GM19238 (cell line): ENCODE data around the gene ADIPOR2.
A peak's percentile ranks its signal among the peaks of the same experiment; 100 is the strongest.

Source experiments
- DNase-seq: peaks from one replicate; pipeline ENCODE4 v3.0.0; 2011; ENCODE audit warnings: low spot score; ENCODE audit not compliant: insufficient read length

ADIPOR2 gene

DNA sequence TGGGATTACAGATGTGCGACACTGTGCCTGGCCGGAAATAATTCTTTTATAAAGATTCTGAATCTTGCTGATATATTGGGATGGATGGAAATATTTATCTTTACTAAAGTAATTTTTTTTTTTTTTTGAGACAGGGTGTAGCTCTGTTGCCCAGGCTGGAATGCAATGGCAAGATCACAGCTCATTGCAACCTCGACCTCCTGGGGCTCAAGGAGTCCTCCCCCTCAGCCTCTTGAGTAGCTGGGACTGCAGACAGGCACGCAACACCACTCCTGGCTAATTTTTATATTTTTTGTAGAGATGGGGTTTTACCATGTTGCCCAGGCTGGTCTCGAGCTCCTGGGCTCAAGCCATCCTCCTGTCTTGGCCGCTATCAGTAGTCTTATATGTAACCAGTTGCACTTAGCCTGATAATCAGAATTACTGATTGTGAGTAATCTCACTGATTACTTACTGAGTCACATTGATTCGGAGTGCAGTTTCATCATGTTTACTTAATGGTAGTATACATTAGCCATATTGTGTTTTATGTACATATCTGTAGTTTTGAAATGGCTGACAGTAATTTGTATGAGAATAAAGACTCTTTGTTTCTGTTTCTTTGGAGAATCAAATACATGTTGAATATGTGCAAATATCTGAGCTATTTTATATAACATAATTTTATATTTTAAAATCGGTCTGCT, 79.1 kb downstream of the ADIPOR2 start:
- DNase-seq: no peak

- no peak for DNase-seq
These were observed 83.2 kb downstream of the ADIPOR2 start for GRCh38 chr12:1773937-1774655.

GRCh38 chr12:1776170-1776921, 85.5 kb downstream of the ADIPOR2 start:
- DNase-seq: no peak

DNA sequence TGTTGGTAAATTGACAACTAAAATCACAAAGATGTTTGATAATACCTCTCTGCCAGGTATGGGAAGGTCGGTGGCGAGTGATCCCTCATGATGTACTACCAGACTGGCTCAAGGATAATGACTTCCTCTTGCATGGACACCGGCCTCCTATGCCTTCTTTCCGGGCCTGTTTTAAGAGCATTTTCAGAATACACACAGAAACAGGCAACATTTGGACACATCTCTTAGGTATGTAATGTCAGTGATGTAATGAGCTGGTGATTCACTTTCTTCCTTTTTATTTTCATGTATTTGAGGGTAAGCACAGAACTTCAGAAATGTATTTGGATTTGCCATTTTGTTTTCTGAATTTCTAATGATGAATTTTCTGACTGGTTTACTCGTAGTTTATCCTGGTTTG, 86.9 kb downstream of the ADIPOR2 start:
- no peak for DNase-seq

DNA sequence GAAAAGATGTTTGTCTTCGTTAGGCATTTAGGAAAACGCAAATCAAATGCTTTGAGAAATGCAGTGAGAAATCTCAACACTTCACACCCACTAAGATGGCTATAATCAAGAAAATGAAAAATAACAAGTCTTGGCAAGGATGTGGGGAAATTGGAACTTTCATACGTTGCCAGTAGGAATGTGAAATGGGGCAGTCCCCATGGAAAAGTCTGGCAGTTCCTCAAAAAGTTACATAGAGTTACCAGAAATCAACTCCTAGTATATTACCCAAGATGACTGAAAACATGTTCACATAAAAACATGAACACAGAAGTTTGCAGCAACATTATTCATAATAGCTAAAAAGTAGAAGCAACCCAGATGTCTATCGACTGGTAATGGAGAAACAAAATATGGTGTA, 88.0 kb downstream of the ADIPOR2 start:
- no peak for DNase-seq

GRCh38 chr12:1779783-1780182, 88.9 kb downstream of the ADIPOR2 start:
- DNase-seq: no peak

DNA sequence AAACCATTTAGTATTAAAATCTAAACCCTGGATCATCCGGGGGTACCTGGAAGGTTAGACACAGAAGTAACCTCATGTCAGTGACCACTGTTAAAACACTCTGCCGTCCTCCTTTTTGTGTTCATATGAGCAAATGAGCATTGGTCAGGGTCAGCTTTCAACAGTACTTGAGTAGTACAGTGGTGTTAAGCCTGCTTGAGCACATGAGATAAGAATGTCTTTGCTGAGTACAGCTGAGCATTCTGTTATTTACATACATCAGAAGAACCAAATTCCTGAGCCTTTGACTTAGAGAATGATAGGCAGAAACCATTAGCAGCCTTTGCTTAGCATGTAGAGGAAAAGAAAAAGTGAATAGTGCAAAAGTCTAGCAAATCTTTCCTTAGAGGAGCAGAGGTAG, 90.9 kb downstream of the ADIPOR2 start:
- DNase-seq: no peak

- no peak for DNase-seq
These were observed 91.3 kb downstream of the ADIPOR2 start for GRCh38 chr12:1782215-1782614.

DNA sequence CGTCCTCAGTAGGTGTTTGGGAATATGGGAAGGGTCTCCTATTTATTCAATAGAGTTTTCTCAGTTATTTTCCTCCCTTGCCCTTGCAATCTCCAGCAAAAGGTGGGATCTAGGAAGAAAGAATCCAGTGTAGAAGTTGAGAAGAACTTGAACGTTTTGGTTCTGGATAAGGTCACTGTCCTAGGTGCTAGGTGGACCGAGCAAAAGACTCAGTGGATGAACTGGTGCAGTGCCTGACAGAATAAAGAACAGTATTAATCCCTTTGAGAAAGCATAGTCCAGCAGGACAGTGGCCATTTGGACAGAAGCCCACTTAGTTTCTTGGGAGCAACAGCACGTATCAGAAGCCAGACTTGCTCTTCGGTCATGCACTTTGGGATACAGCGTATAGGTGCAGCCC, 96.8 kb downstream of the ADIPOR2 start:
- no peak for DNase-seq

DNA sequence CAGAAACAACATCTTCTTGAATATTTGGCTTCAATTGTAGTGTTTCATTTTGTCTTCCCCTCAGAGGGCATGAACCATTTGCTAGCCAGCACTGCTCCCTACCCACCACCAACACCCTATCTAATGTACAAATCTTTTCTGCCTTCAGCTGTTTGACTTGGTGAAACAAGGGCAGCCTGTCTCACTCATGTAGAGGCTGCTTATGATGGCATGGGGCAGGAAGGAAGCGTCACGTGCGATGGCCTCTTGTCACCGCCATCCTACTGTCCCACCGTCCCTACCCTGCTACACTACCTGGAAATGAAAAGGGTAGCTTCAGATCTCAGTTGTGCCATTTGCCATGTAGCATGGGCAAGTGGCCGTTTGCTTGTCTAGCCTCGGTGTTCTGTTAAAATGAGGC, 99.6 kb downstream of the ADIPOR2 start:
- no peak for DNase-seq

DNA sequence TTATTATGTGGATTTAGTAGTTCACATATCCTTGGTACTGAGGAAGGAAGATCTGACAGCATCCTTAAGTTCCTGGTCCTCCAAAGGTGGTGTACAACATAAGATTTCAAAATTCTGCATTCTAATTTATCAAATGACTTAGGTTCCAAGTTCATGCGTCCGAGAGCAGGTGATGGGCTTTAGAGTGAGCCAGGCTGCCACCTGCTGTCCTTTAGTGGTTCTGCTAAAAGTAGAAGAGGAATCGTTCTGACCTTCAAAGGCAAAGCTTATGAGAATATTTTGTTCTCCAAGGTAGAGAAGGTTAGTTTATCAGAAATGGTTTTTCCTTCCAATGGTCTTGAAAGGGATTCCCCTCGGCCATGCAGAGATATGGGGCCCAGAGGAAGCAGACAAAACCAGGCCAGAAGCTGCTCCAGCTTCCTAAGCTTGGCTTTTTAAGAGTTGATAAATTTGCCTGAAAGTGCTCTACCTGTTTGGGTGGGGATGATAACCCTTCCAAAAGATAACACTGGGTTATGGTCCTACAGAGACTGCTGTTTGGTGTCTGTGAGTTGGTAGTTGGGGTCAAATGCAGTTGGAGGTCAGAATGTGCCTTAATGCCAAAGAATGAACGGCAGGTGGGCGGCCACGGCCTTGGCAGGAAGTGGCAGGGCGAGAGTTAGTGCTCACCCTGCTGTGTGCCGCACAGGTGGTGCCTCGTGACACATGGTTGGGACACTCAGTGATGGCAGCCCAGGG, 100.4 kb downstream of the ADIPOR2 start:
- DNase-seq: peak; percentile 44

- DNase-seq: no peak
These were observed 101.5 kb downstream of the ADIPOR2 start for GRCh38 chr12:1792406-1792805.

GRCh38 chr12:1793426-1794210, 102.7 kb downstream of the ADIPOR2 start:
- no peak for DNase-seq

GRCh38 chr12:1794440-1795090, 103.7 kb downstream of the ADIPOR2 start:
- no peak for DNase-seq

DNA sequence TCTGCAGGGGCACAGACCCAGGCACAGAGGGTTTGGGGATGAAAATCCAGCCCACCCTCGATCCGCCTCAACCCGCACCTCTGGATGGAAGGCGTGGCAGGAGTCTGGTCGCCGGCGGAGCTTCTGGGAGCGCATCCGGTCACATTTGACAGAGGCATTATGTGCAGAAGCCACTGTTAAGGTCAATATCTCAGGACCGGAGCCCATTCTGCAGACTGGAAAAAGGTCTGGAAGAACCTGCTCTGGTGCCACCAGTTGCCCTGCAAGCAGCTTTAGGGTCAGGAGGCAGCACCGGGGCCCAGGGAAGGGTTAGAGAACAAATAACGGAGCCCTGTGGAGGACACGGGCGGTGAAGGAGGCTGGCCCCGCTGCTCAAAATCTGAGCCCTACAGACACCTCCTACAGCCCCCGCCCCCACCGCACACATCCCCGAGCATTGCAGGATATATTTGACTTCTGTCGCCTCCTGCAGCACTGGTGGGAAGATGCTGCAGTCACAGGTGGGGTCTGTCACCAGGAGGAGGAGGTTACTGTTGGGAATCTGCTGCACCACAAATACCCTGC, 104.4 kb downstream of the ADIPOR2 start:
- no peak for DNase-seq

DNA sequence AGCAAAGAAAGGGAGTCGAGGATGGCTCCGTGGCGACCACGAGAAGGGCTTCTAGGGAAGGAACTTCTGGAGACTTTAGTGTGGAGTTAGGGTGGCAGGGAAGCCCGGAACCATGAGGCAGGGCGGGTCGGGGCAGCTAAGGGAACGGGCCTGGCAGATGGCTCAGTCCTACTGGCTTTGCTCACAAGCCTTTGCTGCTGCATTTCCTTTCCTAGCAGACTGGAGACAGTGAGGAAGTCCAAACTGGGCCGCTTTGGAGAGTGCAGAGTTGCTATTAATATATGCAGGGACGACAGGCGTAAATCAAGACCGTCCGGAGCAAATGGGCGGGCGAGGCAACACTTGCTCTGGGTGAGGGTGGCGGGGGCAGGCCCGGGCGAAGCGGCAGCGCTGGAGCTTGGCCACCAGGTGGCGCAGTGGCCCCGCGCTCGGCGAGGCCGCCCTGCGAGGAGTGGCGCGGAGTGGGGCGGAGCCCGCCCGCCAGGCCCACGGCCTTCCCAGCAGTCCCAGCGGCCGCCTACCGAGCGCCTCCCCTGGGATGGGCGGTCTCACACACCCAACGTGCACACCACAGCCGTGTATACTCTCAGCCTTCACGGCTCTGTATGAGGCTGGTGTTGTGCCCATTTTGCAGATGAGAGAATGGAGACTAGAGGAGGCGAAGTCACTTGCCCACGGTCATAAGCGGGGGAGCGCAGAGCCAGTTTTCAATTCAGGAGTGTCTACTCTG, 105.1 kb downstream of the ADIPOR2 start:
- DNase-seq: peak; percentile 90

GRCh38 chr12:1796515-1797010, 105.7 kb downstream of the ADIPOR2 start:
- DNase-seq: no peak

GRCh38 chr12:1797011-1797901, 106.4 kb downstream of the ADIPOR2 start:
- DNase-seq: no peak
